ENCODE measurements around the gene GRAMD1A.

DNA sequence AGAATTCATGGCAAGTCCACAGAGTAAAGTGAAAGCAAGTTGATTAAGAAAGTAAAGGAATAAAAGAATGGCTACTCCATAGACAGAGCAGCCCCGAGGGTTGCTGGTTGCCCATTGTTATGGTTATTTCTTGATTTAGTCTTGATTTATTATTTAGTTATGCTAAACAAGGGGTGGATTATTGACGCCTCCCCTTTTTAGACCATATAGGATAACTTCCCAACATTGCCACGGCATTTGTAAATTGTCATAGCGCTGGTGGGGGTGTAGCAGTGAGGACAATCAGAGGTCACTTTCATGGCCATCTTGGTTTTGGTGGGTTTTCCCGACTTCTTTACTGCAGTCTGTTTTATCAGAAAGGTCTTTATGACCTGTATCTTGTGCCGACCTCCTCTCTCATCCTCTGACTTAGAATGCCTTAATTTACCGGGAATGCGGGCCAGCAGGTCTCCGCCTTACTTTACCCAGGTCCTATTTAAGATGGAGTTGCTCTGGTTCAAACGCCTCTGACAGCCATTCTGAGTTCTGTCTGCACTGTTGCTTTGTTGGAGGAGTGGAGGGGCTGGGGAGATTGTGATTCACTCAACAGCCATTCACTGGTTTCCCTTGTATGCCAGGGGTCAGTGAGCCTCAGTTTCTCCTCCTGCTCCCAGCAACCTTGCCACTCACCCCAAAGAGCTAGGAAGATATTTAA is 69.0 kb downstream of the GRAMD1A start:
- TF ChIP-seq, protein P1, sequence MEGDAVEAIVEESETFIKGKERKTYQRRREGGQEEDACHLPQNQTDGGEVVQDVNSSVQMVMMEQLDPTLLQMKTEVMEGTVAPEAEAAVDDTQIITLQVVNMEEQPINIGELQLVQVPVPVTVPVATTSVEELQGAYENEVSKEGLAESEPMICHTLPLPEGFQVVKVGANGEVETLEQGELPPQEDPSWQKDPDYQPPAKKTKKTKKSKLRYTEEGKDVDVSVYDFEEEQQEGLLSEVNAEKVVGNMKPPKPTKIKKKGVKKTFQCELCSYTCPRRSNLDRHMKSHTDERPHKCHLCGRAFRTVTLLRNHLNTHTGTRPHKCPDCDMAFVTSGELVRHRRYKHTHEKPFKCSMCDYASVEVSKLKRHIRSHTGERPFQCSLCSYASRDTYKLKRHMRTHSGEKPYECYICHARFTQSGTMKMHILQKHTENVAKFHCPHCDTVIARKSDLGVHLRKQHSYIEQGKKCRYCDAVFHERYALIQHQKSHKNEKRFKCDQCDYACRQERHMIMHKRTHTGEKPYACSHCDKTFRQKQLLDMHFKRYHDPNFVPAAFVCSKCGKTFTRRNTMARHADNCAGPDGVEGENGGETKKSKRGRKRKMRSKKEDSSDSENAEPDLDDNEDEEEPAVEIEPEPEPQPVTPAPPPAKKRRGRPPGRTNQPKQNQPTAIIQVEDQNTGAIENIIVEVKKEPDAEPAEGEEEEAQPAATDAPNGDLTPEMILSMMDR (IDR thresholded peaks at IDR 0.05) = no peak
- no peak for TF ChIP-seq POLR2A (IDR thresholded peaks at IDR 0.05)

All from esophagus squamous epithelium (tissue), 4 donors.